ENCODE results near the gene DAPK2.

The DAPK2 gene

DNA sequence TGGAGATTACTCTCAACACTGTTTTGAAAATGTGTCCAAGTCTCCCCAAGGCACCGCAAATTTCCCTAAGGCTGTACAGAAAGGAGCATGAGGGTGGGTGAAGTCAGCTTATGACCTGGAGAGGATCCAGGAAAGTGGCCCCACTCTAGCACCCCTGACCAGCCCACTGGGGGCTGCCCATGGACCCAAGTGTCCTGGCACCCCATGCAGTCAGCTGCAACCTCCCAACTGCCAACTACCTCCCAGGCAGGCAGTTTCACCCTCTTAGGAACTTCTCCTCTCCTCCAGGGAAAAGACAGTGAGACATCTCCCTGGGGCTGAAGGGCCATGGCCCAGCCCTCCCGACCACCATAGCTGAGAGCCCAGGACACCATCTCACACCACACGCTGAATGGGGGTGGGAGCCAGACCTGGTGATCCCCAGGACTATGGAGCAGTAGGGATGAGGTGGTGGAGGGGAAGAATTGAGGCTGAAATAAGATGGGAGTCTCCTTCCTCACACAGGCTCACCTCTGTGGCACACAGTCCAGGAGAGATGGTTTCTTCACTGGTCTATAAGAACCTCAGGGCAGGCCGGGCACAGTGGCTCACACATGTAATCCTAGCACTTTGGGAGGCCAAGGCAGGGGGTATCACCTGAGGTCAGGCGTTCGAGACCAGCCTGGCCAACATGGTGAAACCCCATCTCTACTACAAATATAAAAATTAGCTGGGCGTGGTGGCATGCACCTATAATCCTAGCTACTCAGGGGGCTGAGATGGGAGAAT is 104.4 kb downstream of the DAPK2 start:
- no peak for DNase-seq

DNA sequence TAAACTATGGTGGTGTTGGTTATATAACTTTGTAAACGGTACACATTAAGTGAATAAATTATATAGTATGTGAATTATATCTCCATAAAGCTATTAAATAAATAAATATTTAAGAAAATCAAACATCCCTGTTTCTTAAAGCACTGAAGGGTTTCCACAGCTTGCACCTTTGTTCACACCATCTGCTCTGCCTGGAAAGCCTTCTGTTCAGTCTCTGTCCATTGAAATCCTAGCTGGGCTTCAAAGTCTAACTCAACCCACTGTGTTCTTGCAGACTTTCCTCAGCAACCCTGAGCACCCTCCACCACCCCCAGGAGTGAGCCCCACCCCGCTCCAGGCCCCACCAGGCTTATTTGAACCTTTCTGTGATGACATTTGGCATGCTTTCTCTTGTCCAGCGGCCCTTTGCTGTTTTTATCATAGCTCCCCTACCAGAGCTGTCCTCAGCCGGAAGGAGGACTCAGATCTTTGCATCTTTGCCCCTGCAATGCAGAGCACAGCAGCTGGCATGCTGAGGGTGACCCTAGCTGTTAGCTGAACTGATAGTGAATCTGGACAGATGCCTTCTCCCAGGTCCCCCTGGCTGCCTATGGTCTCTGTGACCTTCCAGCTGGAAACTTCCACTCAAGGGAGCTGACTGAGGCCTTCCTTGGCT is 105.2 kb downstream of the DAPK2 start:
- no peak for DNase-seq

- DNase-seq, result peak; percentile 59
Measured at GRCh38 chr15:63939531-63940130, 106.7 kb downstream of the DAPK2 start.

DNA sequence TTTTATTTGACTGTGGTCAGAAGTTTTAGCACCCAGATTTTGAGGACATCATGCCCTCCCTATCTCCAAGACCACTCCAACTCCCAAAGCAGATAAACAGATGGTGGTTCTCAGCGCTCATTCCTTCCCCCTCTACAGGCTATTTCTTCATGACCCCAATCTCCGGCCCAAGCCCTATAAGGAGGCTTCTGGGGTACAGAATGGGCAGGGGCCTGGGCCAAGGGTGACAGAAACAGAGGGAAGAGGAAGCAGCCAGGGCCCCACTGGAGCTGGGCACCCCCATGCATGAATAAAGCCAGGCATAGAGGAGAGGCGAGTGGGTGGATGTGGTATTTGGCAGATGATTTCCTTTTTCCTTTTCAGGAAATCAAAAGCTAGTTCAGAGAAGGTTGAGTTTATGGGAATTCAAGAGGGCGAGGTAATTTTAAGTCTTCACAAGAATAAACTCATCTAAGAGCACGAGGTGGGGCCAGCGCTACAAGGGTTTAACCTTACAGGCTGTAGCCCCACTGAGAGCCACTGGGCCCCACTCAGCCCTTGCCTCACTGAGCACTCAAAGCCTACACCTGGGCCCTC is 107.7 kb downstream of the DAPK2 start:
- DNase-seq, result no peak

DNA sequence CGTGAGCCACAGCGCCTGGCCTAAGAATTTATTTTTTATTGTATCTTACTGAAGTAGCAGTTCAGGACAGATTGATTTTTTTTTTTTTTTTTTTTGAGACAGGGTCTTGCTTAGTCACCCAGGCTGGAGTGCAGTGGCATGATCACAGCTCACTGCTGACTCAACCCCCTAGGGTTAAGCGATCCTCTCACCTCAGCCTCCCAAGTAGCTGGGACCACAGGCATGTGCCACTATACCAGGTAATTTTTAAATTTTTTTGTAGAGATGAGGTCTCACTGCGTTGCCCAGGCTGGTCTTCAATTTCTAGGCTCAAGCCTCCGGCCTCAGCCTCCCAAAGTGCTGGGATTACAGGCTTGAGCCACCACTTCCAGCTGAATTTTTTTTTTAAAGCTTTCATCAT is 112.8 kb downstream of the DAPK2 start:
- peak; percentile 60 for DNase-seq

- no peak for DNase-seq
Measured at GRCh38 chr15:63931556-63931955, 114.7 kb downstream of the DAPK2 start.

GRCh38 chr15:63930034-63930433 is 116.3 kb downstream of the DAPK2 start:
- DNase-seq, result no peak

- DNase-seq, result no peak
Measured at GRCh38 chr15:63928185-63928842, 118.0 kb downstream of the DAPK2 start.

DNA sequence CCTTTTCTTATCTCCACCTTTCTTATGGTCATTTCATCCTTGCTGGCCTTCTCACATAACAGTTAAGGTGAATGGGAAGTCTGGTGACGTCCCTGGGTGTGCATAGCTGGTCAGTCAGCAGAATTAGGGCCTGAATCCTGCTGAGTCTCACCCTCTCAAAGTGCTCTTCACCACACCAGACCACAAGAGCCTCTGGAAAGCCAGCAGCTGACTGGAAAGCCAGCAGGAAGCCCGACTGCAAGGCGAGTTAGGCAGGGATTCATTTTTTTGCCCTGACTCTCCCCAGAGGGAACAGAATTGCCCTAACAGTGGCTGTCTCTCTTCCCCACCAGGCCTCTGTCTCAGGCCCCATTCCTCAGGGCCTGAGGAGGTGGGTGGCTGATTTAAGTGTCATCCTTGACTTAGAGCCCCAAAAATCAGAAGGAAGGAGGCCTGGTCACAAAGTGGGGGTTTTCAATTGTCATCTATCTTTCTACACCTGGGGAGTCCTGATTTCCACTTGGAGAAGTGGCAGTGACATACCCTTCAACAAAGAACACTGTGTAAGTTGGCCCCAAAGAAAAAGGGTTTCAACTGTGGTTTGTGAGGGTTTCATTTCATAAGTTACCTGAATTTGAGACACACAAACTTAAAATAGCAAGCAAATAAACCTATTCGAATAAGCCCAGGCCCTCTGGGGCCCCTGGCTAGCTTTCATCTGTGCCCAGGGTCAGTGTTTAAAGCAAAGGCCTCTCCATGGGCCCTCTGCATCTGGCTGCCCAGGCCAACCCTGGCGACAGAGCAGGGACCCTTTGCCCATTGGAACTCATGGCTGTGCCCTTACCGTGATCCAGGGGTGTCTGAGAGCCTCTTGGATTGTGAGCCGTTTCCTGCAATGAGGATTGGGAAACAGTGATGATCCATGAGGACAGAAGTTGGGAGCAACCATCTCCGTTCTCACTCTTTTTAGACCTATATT is 122.0 kb downstream of the DAPK2 start:
- DNase-seq, result peak; percentile 32

DNA sequence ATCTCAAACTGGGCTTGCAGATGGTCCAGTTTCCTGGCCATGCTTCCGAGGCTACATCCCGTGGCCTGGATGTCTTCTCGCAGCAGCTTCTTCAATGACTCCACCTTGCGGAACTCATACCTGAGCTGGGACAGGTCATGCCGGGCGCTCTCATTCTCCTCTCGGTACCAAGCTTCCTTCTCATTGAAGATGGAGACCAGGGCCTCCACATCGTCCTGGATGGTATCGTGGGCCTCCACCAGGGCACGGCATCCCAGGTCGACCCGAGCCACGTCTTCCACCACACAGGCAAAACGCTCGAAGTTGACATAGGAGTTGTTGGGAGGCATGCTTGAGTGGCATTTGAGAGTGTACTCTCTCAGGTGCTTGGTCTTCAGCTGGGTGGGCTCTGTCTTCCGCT is 123.4 kb downstream of the DAPK2 start:
- no peak for DNase-seq

GRCh38 chr15:63922261-63922904 is 123.9 kb downstream of the DAPK2 start:
- DNase-seq, result peak; percentile 40

GRCh38 chr15:63920504-63921175 is 125.6 kb downstream of the DAPK2 start:
- no peak for DNase-seq

GRCh38 chr15:63918901-63919348 is 127.4 kb downstream of the DAPK2 start:
- no peak for DNase-seq

DNA sequence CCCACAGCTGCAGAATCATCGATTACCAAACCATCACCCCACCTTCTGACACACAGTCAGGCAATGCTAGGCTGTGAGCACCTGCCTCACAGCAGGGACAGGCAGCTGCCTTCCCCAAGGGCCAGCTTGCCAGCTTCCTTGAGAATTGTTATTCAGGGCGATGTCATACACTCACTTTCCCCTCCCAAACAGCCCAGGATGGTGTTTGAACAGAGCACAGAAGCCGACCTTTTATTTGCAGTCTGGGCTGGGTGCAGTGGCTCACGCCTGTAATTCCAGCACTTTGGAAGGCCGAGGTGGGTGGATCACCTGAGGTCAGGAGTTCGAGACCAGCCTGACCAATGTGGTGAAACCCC is 128.0 kb downstream of the DAPK2 start:
- no peak for DNase-seq

- DNase-seq, result no peak
Measured at GRCh38 chr15:63917588-63918316, 128.5 kb downstream of the DAPK2 start.

GRCh38 chr15:63915873-63916771 is 130.2 kb downstream of the DAPK2 start:
- DNase-seq, result peak; percentile 46

DNA sequence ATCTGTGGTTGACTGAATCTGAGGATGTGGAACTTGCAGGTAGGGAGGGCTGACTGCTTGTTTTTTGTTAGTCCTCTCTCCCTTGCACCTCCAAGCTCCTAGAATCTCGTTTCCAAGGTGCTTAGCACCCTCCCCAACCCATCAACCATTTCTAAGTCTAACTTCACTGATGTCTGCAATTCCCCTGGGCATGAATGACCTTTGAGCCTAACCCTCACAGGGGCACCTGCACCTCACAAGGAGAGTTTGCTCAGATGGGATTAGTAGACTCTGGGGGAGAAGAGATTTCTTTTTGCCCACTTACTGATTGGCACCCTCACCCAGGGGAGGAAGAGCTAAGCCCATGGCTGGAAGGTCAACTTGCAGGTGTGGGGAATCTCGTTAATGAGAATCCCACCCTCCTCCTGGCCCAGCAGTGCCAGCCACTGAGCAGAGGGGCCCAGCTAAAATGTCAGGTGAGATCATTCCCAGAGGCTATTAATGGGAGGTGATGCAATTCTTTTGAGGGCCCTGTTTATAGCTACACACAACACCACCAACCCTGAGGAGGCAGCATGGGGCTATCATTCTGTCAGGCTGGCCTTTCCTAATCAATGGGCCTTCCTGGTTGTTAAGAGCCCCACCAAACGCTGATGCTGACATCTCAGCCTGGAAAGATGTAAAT is 130.9 kb downstream of the DAPK2 start:
- DNase-seq, result no peak

- DNase-seq, result no peak
Measured at GRCh38 chr15:63913786-63914315, 132.4 kb downstream of the DAPK2 start.
